ENCODE results near the gene PDE7B.

Gene PDE7B

DNA sequence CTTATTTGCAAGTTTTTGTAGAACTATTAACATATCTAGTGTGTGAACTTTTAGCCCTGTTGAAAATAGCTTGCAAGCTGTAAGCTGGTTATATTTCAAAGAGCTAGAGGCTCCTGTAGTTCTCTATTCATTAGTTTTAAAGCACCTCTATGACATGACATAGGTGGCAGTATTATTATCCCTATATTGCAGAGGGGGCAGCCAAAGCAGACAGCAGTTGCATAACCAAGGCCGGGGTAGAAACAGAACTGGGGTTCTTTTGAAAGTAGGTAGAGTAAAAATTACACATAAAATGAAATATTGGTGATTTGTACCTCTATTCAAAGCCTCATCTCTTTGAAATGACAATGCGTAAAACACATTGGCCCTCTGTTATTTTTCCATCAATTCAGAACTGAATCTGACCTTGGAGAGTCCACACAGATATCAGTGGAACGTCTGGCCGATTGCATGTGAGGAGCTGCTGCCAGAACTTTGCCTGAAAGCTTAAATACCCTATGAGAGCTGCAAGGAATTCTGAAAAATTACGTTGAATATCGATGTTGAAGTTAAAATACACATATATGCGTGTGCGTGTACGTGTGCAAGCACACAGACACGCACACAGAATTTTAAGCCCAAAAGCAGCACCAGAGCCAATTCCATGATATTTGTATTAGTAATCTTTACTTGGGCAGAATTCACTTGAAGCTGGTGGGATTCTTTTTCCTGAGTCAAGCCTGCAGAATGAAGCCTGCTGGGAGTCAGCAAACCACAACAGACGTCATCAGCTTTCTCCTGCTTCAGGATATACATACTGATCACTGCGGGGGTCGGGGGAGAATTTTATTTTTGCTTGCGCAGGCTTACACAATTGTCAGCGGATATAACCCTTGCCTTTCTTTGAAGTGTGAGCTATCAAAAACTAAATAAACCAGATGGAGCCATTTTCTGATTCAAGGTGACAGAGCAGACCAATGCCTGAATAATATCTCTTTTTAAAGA, 163.2 kb downstream of the PDE7B start:
- TF ChIP-seq GABPA (IDR thresholded peaks at IDR 0.05; ENCODE audit: low read depth) (no peak), POLR2AphosphoS5 (IDR thresholded peaks at IDR 0.05; ENCODE audit: low read depth) (no peak), SPI1 (IDR thresholded peaks at IDR 0.05; ENCODE audit: borderline replicate concordance, low read depth) (no peak)
- TF ChIP-seq, protein P1, sequence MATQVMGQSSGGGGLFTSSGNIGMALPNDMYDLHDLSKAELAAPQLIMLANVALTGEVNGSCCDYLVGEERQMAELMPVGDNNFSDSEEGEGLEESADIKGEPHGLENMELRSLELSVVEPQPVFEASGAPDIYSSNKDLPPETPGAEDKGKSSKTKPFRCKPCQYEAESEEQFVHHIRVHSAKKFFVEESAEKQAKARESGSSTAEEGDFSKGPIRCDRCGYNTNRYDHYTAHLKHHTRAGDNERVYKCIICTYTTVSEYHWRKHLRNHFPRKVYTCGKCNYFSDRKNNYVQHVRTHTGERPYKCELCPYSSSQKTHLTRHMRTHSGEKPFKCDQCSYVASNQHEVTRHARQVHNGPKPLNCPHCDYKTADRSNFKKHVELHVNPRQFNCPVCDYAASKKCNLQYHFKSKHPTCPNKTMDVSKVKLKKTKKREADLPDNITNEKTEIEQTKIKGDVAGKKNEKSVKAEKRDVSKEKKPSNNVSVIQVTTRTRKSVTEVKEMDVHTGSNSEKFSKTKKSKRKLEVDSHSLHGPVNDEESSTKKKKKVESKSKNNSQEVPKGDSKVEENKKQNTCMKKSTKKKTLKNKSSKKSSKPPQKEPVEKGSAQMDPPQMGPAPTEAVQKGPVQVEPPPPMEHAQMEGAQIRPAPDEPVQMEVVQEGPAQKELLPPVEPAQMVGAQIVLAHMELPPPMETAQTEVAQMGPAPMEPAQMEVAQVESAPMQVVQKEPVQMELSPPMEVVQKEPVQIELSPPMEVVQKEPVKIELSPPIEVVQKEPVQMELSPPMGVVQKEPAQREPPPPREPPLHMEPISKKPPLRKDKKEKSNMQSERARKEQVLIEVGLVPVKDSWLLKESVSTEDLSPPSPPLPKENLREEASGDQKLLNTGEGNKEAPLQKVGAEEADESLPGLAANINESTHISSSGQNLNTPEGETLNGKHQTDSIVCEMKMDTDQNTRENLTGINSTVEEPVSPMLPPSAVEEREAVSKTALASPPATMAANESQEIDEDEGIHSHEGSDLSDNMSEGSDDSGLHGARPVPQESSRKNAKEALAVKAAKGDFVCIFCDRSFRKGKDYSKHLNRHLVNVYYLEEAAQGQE (IDR thresholded peaks at IDR 0.05; ENCODE audit: insufficient replicate concordance, low read depth) = no peak
- TF ChIP-seq, protein P2, sequence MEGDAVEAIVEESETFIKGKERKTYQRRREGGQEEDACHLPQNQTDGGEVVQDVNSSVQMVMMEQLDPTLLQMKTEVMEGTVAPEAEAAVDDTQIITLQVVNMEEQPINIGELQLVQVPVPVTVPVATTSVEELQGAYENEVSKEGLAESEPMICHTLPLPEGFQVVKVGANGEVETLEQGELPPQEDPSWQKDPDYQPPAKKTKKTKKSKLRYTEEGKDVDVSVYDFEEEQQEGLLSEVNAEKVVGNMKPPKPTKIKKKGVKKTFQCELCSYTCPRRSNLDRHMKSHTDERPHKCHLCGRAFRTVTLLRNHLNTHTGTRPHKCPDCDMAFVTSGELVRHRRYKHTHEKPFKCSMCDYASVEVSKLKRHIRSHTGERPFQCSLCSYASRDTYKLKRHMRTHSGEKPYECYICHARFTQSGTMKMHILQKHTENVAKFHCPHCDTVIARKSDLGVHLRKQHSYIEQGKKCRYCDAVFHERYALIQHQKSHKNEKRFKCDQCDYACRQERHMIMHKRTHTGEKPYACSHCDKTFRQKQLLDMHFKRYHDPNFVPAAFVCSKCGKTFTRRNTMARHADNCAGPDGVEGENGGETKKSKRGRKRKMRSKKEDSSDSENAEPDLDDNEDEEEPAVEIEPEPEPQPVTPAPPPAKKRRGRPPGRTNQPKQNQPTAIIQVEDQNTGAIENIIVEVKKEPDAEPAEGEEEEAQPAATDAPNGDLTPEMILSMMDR (IDR thresholded peaks at IDR 0.05; ENCODE audit: insufficient read depth, low read length) = no peak
- no peaks in the 10 kb centered on the region for H3K27me3 ChIP-seq (ENCODE audit: insufficient read depth, poor library complexity, severe bottlenecking)
- DNase-seq (ENCODE audit: low read depth in 1 of 2, low spot score in 1 of 2) = no peak
- H3K27ac ChIP-seq (replicated peaks) = no peak overlapping the region
- H3K4me3 ChIP-seq (replicated peaks; ENCODE audit: insufficient read depth, low read length) = no peak overlapping the region

DNA sequence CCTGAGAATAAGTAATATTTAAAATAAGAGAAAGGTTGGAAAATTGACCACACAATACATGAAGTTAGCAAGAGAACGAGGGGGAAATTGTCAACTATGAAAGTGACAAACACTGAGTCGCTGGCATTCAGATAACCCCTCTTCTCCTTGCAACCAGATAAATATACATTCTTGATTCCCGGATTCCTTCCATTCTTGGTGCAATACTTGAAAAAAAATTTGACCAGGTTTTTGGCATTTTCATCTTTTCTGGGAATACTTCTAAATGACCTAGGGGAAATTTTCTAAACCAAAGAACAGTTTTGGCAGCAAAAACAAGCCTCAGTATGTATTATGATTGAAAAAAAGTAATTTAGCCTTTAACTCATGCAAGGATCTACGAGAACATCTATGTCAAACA, 164.0 kb downstream of the PDE7B start:
- TF ChIP-seq SPI1 (IDR thresholded peaks at IDR 0.05; ENCODE audit: borderline replicate concordance, low read depth) = no peak
- no peak for TF ChIP-seq GABPA (IDR thresholded peaks at IDR 0.05; ENCODE audit: low read depth)
- TF ChIP-seq, protein P2 (IDR thresholded peaks at IDR 0.05; ENCODE audit: insufficient read depth, low read length) = no peak
- TF ChIP-seq, protein P1 (IDR thresholded peaks at IDR 0.05; ENCODE audit: insufficient replicate concordance, low read depth) = no peak
- TF ChIP-seq POLR2AphosphoS5 (IDR thresholded peaks at IDR 0.05; ENCODE audit: low read depth) = no peak
- Histone ChIP-seq H3K4me3 (replicated peaks; ENCODE audit: insufficient read depth, low read length) (no peak overlapping the region), H3K27me3 (ENCODE audit: insufficient read depth, poor library complexity, severe bottlenecking) (no peaks in the 10 kb centered on the region), H3K27ac (replicated peaks) (no peak overlapping the region)
- no peak for DNase-seq (ENCODE audit: low read depth in 1 of 2, low spot score in 1 of 2)

DNA sequence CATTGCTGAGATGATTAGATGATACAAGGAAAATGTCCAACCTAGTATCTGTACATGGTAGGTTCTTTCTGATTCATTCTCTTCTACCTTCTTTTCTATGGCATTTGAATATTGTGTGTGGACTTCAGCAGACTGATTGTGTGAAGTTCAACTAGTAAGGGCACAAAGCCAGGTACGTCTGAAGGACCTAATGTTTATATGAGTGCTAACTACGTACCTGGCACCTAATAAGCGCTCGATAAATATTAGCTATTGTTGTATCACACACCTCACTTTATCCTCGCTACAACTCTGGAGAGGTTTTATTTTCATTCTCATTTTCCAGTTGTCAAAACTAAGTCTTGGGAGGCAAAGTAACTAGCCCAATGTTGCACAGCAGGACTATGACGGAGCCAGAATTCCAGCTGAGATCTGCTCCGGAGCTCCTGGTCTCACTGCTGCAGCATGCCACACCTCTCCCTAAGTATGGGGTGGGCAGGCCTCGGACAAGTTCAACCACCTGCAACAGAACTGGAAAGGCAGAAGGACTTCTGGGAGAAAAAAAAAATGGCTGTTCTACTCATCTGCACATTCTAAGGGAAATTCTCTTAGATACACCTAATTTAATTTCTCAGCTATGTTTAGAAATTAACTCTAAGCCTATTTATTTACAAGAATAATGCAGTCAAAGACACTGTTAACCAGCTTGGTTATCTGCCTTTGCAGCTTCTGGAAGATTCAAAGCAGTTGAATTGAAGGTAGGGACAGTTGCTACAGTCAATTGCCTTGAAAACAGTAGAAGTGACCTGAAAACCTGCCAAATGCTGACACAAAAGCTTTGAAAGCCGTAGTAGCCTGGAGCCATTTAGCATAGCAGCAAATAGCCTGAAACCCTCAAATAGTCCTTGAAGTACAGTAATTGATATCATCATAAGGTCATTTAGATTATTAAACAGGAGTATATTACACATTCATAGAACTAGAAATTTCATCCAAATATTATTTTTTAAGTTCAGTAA, 165.0 kb downstream of the PDE7B start:
- no peak for TF ChIP-seq GABPA (IDR thresholded peaks at IDR 0.05; ENCODE audit: low read depth)
- Histone ChIP-seq H3K27me3 (ENCODE audit: insufficient read depth, poor library complexity, severe bottlenecking) (no peaks in the 10 kb centered on the region), H3K4me3 (replicated peaks; ENCODE audit: insufficient read depth, low read length) (no peak overlapping the region), H3K27ac (replicated peaks) (no peak overlapping the region)
- no peak for DNase-seq (ENCODE audit: low read depth in 1 of 2, low spot score in 1 of 2)

DNA sequence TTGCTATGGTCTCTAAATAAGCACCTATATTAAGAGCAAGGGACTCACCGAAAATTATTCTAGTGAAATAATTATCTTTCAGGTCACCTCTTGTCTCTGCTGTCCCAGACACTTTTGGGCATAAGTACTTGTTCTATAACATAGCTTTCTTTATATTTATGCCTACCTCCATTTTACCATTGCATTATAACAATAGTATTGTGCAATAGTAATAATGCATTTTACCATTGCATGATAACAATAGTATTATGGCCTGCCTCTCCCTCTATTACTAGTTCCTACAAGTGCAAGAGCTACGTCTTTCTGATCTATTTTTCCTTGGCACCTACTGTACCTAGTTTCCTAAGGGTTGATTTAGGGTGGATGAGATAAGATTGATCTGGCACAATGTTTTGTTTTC, 169.2 kb downstream of the PDE7B start:
- TF ChIP-seq POLR2AphosphoS5 (IDR thresholded peaks at IDR 0.05; ENCODE audit: low read depth) = no peak
- TF ChIP-seq, protein P2 (IDR thresholded peaks at IDR 0.05; ENCODE audit: insufficient read depth, low read length) = no peak
- TF ChIP-seq, protein P1 (IDR thresholded peaks at IDR 0.05; ENCODE audit: insufficient replicate concordance, low read depth) = no peak
- no peak for TF ChIP-seq SPI1 (IDR thresholded peaks at IDR 0.05; ENCODE audit: borderline replicate concordance, low read depth)
- TF ChIP-seq GABPA (IDR thresholded peaks at IDR 0.05; ENCODE audit: low read depth) = no peak
- Histone ChIP-seq H3K27me3 (ENCODE audit: insufficient read depth, poor library complexity, severe bottlenecking) (no peaks in the 10 kb centered on the region), H3K4me3 (replicated peaks; ENCODE audit: insufficient read depth, low read length) (no peak overlapping the region), H3K27ac (replicated peaks) (no peak overlapping the region)
- no peak for DNase-seq (ENCODE audit: low read depth in 1 of 2, low spot score in 1 of 2)
